GM19324 (cell line): Measurements from ENCODE around the gene TTC7B.

Experiments used
- ATAC-seq: cut with Tn5 transposase; IDR thresholded peaks from one replicate; pipeline ENCODE4 v1.9.1; 2021; ENCODE audit warnings: mild to moderate bottlenecking, moderate library complexity; ENCODE audit not compliant: unreplicated experiment, low FRiP score

TTC7B gene

DNA sequence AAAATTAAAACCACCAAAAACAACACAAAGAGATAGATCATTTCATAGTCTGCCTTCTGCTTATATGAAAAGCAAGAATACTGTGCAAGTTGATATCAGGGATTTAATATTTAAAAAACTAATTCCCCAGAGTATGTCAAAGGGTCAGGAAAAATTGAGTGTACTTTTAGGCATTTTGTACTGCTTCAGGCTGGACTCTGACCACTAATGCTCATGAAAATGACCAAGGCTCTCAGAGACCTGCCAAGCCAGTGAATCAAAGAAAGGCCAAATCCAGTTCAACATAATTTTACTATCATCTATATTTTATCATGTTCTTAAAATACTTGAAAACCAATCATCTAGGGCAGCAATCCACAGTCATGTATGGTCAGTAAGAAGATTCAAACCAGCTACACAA, 66.0 kb downstream of the TTC7B start:
- no peak for ATAC-seq

DNA sequence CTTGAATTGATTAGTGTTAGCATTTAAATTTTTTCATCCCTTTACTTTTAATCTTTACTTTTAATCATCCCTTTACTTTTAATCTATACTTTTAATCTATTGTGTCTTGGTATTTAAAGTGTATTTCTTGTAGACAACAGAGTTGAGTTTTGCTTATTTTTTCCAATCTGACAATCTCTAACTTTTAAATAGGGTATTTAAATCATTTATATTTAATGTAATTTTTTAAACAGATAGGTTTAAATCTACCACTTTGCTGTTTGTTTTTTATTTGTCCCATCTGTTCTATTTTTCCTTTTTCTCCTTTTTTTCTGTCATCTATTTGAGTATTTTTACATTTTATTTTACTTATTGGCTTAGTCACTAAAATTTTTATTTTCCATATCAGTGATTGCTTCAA, 68.3 kb downstream of the TTC7B start:
- ATAC-seq: no peak

DNA sequence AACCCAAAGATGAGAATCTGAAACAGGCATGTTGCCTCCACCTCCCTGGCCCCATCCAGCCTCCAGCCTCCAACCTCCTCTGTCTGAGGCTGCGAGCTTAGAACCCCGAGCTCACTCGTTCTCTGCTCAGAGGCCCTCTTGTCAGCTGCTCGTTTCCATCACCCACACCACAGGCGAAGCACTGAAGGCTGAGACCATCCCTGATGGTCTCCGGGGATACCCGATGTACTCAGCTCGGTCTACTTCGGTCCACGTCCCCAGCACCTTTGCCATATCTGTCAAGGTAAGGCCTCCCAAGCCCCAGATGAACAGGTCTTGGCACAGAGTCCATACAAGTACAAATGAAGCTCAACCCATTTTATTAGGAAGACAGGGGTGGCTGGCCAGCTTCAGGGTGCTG, 72.4 kb downstream of the TTC7B start:
- ATAC-seq: no peak

DNA sequence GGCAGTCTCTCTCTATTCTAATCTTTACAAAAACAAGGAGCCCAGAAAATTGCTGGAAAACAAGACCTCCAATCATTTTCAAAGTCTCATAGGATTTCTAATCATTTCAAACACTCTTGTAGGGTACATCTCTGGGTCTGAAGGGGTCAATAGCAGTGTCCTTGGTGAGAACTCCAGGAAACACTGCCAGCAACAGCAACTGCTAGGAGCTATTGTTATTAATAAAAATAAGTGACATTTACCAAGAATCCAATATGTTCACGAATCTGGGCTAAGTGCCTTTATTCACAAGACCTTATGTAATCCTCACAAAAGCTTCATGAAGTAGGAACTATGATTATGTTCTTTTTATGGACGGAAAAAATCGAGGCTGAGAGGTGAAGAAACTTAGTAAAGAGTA, 72.8 kb downstream of the TTC7B start:
- ATAC-seq: no peak

DNA sequence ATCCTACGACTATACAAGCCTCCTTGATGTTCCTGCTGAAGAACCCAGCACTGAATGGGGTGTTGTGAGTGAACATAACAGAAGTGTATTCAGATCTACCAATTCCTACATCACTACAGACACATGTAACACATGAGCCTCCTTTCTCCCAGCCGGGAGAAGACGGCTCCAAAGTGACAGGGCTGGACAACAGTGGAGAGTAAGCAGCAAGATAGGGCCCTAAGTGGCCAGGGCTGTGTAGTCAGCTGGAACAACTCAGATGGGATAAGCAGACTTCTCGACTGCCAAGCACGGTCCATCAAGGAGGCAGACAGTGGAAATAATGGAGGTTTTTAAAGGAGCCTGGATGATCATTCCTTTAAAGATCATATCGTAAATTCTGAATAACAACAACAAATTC, 73.5 kb downstream of the TTC7B start:
- ATAC-seq: no peak

GRCh38 chr14:90742252-90742651, 74.0 kb downstream of the TTC7B start:
- ATAC-seq: no peak

DNA sequence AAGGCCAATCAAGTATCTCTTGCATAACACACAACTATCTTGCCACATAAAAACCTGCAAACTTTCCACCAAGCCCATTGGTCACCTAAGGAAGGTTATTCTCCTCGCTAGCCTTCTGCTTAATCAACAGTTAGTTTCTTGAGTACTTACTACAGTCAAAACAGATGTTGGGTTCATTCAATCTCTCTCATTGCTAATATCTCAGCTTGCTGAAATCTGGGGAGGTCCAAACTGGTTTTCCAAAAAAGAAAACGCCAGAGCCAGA, 74.6 kb downstream of the TTC7B start:
- ATAC-seq: no peak

DNA sequence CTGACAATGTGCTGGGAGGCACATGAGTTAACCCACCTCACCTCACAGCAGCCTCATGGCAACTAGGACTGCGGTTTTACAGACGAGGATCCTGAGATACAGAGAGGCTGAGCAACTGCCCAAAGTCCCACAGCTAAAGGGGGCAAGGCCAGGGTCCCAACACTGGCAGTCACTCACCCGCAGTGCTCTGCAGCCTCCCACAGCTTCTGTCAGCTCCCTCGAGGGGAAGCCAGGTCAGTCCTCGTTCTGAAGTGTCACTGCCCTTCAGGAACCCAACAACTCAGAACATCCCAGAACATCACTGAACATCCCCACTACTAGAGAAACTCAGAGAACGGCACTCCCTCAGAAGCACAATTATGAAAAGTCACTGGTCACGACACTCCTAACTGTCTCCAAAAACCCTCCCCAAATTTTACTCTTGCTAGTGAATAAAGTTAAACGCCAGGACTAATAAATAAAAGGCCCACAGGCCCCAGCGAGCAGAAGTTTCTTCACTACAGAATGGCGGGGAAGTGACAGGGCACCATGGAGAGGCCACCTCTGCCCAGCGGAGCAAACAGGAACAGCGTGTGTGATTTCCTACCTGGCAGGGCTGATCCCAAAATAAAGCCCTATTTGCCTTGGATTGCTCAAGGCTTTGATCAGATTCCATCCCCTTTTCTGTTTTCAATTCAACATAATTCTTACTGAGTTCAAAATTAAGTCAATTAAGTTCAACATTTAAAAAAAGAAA, 75.1 kb downstream of the TTC7B start:
- no peak for ATAC-seq

DNA sequence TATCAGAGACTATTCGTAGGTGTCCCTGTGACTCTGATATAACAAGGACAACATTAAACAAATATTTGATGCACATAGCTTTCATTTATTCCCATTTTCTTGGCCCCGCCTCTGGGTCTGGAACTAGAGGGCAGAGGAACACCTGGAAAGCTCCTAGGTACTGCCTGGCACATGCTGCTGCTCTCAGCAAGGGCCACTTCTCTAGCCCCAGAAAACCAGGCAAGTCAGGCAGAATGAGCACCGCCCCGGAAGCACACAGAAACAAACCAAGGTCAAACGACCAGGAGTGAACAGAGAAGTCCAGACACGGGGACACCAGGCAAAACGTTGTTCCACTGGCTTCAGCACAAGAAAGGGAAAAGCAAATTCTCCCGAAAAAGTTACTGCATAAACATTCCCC, 76.1 kb downstream of the TTC7B start:
- ATAC-seq: no peak

DNA sequence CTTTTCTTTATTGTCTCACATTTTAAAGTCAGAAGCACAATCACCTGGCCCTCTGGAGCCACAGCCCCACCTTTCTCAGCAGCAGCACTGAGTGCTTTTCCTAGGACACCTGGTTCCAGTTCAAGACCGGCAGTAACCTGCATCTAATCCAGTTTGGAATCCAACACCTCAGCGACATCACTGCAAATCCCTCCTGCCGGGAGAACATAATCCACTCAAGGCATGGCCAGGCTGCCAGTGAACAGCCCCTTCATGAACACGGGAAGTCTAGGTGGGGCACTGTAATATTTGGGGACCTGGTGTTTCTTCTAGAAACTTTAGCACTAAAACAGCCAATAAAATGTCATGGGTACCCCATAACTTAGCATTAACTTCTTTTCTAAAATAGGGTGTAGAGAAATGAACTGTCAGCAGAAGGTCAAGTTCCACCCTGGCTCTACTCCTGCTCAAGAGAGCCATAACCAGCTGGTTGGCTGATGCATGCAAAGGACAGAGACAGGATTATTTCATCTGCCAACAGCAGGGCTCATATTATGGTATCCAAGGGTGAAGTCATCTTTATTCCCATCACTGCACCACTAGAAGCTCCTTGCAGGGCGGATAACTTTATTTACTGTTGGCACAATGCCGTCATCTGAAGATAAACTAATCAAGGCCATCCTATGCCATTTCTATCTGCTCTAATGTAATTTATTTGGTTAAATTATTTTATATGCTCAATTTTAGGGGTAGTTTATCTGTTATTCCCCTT, 76.7 kb downstream of the TTC7B start:
- ATAC-seq: no peak

DNA sequence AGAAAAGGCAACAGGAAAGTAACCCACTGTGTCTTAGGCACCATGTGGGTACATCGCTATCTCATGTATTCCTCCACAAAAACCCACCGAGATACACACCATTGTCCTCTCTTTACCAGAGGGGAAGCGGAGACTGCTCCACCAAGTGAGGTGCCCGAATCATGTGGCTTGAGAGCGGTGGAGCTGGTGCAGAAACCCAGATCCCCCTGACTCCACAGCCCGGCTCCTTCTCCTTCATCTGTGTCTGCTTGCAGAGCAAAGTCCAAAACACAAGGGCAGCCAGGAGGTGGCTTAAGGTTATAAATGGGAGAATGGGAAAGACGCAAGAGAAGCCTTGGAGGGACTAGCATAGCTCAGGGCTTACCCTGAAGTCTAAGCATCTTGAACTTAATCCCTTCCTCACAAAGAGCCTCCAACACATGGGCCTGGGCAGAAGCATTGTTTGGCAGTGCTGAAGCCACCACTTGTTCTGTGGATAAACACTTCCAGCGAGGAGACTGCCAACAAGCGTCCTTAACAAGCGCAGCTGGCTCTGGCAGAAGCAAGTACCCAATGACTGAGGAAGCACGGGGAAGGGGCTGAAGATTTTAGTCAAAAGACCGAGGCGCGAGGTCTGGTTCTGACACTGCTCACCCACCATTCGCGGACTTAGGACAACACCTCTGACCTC, 83.0 kb downstream of the TTC7B start:
- ATAC-seq: no peak

DNA sequence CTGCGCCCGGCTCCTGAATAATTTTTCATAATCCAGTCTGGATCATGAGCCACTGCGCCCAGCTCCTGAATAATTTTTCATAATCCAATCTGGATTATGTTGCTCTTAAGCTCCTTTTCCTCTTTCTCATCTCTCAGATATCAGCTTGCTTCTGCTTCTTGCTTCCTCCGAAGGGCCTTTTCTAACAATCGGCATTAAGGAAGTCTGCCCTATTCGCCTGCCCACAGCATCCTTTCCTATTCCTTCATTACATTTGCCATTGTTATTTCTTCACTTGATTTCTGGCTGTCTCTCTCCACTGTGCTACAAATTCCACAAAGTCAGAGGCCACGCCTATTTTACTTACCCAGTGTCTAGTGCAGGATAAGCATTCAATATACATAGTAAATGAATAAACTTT, 83.5 kb downstream of the TTC7B start:
- no peak for ATAC-seq

GRCh38 chr14:90732139-90732538, 84.1 kb downstream of the TTC7B start:
- ATAC-seq: no peak

GRCh38 chr14:90731487-90731886, 84.7 kb downstream of the TTC7B start:
- no peak for ATAC-seq

- ATAC-seq: no peak
Measured at GRCh38 chr14:90730206-90730766, 85.9 kb downstream of the TTC7B start.

DNA sequence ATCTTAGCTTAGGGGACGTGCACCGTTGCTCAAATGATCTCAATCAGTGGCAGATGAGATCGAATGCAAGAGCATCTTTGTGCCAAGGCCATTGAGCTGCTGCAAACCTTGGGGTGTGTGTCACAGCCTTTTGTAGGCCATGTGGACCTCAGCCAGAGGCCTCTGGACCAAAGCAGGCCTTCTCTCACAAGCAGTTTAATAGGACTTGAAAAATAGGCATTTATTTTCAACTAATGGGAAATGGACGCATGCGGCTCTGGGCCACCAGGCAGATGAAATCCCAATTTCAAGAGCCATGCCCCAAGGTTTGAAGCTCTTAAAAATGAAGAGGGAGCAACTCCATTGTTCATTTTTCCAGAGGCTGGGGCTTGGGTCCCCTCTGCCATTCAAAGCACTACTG, 87.3 kb downstream of the TTC7B start:
- ATAC-seq: no peak

DNA sequence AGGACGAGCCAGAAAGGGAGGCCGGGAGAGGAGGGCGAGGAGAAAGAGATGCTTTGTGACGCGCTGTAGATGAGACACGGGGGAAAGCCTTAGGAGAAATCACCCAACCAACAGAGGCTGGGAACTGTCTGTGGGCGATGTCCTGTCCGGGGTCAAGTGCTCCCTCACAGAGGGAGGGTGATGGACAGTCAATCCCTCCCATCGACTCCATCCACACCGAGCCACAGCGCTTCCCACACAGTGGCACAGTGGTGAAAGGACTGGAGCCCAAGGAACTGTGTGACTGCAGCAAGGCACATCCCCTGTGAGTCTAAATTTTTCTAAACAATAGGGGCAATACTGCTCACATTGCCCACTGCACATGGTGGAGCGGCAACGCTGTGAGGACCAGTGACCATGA, 89.1 kb downstream of the TTC7B start:
- no peak for ATAC-seq

GRCh38 chr14:90726656-90727055, 89.6 kb downstream of the TTC7B start:
- no peak for ATAC-seq

- no peak for ATAC-seq
Measured at GRCh38 chr14:90724866-90725265, 91.4 kb downstream of the TTC7B start.

DNA sequence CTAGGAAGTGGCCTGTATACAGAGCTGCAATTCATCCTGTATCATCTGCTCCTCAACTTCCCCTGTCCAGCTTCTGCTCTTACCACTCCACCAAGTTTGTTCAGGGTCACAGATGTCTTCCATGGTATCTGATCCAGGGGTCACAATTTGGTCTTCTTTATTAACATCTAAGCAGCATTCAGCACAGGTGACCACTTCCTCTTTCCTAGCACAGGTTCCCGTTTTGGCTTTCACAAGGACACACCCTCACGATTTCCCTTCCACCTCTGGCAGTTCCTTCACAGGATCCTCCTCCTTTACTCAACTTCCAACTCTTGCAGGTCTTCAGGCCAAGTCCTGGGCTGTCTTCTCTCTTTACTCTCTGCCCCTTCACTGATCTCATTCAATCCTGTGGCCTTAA, 93.6 kb downstream of the TTC7B start:
- ATAC-seq: no peak

GRCh38 chr14:90721619-90722305, 94.5 kb downstream of the TTC7B start:
- no peak for ATAC-seq
